GM10248 (cell line): ENCODE measurements around the gene YEATS4.

ENCODE experiments used
- CTCF ChIA-PET: fragments of 300-600 bp; sonication (Branson Sonifier 250); formaldehyde crosslinking; extraction: SDS; loops from one replicate; lab custom pipeline; 2021; ENCODE audit warnings: antibody characterized with exemption; lab: Yijun Ruan, JAX
- POLR2A ChIA-PET: fragments of 350-650 bp; sonication (Branson Sonifier 250); formaldehyde crosslinking; extraction: SDS; loops from one replicate; lab custom pipeline; 2020; ENCODE audit warnings: antibody characterized with exemption; lab: Yijun Ruan, JAX
- DNase-seq: peaks from one replicate; pipeline ENCODE4 v3.0.0; 2012; ENCODE audit errors: extremely low spot score
- TF ChIP-seq, protein P1 (sequence below): IDR thresholded peaks from 2 replicates; pipeline ENCODE4 v1.5.1; 2012; ENCODE audit warnings: mild to moderate bottlenecking, low read depth; ENCODE audit errors: extremely low read depth, missing control alignments, control extremely low read depth

The YEATS4 gene

DNA sequence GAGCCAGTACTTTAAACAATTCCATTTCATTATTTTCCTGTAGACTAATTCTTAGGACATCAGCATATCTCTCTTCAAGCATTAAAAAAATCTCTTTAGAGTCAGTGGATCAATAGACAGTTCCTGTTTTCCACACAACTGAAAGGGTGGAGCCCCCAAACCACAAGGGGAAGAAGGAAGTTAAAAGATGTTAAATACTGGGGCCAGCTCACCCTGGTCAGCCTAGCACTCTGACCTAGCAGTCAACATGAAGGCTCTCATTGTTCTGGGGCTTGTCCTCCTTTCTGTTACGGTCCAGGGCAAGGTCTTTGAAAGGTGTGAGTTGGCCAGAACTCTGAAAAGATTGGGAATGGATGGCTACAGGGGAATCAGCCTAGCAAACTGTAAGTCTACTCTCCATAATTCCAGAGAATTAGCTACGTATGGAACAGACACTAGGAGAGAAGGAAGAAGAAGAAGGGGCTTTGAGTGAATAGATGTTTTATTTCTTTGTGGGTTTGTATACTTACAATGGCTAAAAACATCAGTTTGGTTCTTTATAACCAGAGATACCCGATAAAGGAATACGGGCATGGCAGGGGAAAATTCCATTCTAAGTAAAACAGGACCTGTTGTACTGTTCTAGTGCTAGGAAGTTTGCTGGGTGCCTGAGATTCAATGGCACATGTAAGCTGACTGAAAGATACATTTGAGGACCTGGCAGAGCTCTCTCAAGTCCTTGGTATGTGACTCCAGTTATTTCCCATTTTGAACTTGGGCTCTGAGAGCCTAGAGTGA is 11.2 kb upstream of the YEATS4 start, which contains the start of gene LYZ:
Gene LYZ (plus strand): TSS at position 220 of the 777 bp plus-strand sequence. CDS start 28 bp downstream, at position 248.
- ChIA-PET POLR2A (no interaction called here), CTCF (interaction anchor here (1.2 to 2.5 kb wide), 5 partner anchors 9 to 291 kb away, joined by 3 to 18 read pairs (median 4); no protein-coding TSS in a partner anchor)
- TF ChIP-seq, protein P1, sequence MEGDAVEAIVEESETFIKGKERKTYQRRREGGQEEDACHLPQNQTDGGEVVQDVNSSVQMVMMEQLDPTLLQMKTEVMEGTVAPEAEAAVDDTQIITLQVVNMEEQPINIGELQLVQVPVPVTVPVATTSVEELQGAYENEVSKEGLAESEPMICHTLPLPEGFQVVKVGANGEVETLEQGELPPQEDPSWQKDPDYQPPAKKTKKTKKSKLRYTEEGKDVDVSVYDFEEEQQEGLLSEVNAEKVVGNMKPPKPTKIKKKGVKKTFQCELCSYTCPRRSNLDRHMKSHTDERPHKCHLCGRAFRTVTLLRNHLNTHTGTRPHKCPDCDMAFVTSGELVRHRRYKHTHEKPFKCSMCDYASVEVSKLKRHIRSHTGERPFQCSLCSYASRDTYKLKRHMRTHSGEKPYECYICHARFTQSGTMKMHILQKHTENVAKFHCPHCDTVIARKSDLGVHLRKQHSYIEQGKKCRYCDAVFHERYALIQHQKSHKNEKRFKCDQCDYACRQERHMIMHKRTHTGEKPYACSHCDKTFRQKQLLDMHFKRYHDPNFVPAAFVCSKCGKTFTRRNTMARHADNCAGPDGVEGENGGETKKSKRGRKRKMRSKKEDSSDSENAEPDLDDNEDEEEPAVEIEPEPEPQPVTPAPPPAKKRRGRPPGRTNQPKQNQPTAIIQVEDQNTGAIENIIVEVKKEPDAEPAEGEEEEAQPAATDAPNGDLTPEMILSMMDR: no peak
- DNase-seq: no peak

DNA sequence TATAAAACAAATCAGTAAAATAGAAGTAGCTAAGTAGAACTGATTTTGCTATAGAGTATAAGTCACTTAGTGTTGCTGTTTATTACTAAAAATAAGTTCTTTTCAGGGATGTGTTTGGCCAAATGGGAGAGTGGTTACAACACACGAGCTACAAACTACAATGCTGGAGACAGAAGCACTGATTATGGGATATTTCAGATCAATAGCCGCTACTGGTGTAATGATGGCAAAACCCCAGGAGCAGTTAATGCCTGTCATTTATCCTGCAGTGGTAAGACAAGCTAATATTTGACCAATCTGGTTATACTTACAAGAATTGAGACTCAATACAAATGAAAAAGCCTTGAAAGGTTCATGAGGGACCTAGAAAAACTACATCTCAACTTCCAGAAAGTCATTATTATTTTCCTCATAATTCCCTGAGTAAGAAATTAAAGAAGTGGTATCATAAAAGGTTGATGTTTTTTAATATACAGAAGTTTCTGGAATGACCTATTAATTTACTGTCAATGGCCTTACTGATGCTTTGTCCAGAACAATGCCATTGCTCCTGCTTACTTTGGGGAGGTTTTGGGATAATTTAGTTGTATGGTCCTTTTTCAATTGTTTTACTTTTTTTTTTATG is 9.4 kb upstream of the YEATS4 start:
- POLR2A ChIA-PET: no interaction called here
- CTCF ChIA-PET: interaction anchor here (0.8 to 2.5 kb wide), 8 partner anchors 8 to 221 kb away, joined by 3 to 18 read pairs (median 3); no protein-coding TSS in a partner anchor
- no peak for DNase-seq
- TF ChIP-seq, protein P1: no peak

DNA sequence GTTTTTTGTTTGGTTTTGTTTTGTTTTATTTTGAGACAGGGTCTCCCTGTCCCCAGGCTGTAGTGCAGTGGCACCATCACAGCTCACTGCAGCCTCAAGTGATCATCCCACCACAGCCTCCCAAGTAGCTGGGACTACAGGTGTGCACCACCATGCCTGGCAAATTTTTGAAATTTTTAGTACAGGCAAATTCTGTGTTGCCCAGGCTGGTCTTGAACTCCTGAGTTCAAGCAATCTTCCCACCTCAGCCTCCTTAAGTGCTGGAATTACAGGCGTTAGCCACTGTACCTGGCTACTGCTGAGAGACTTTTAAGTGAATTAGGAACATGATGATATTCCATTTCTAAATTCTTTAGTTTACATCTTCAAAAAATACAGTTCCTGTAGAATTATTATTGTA is 8.8 kb upstream of the YEATS4 start:
- POLR2A ChIA-PET: no interaction called here
- CTCF ChIA-PET: interaction anchor here (0.8 to 1.3 kb wide), 3 partner anchors 17 to 220 kb away, joined by 3 read pairs; no protein-coding TSS in a partner anchor

DNA sequence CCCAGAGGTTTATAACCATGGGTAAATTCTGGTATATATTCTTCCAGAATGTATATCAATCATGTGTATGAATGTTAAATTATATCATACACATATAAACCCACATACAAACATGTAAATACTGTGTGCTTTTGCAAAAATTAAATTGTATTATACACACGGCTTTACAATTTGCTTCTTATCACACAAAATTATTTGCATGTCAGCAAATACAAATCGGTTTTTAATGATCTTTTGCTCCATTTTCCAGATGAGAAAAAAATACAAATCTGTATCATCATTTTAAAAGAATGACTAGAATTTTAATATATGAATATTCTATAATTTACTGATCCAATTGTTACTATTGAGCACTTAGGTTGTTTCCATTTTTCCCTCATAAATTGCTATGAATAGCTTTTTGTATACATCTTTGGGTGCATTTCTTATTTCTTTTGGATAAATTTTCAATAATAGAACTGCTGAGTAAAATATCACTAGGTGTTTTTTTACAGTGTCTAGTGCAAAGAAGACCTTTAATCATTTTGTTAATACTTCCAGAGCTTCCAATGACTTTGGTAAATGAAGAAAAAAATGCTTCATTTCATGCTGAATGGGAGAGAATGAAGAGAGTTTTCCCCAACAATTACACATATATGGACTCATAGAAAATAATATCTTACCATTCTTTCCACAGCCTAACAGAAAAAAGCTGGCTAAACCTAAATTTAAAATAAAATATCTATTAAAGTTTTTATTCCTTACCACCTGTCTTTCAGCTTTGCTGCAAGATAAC is 7.9 kb upstream of the YEATS4 start:
- ChIA-PET POLR2A (no interaction called here), CTCF (no interaction called here)
- DNase-seq: no peak
- TF ChIP-seq, protein P1: no peak

More for the DNA sequence above, 8.8 kb upstream of the YEATS4 start:
- TF ChIP-seq, protein P1: no peak
- no peak for DNase-seq

DNA sequence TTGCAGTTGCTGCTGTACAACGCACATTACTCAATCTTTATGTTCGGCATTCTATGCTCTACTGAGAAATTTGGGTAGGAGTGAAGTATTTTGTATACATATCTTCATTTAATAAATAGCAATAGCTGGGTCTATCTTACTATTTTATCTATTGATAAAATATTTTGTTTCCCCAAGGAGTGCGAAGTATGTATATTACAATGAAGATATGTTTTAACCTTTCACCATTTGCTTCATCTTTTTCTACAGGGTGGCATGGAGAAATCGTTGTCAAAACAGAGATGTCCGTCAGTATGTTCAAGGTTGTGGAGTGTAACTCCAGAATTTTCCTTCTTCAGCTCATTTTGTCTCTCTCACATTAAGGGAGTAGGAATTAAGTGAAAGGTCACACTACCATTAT is 6.6 kb upstream of the YEATS4 start:
- POLR2A ChIA-PET: no interaction called here
- DNase-seq: no peak
- CTCF ChIA-PET: interaction anchor here (1.2 to 2.0 kb wide), 2 partner anchors 9 to 218 kb away, joined by 3 to 4 read pairs; no protein-coding TSS in a partner anchor
- TF ChIP-seq, protein P1: no peak

DNA sequence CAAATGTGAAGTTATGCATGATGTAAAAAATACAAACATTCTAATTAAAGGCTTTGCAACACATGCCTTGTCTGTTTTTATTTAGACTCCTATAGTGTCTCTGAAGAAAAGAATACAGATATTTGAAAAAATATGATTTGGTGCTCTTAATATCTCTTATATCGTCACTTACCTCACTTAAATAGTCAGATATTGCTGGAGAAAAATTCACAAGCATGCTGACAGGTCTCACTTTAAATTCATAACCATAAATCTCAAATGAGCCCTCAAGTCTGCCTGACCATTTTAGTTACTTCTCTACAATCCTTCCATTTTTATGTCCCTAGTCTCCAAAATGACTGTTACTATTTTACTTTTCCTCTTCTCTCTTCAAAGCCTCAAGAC is 5.4 kb upstream of the YEATS4 start:
- ChIA-PET POLR2A (no interaction called here), CTCF (interaction anchor here (1.7 to 2.0 kb wide), 2 partner anchors 217 to 285 kb away, joined by 4 to 12 read pairs; no protein-coding TSS in a partner anchor)
- no peak for DNase-seq
- TF ChIP-seq, protein P1: no peak
